SH-SY5Y (cell line): ENCODE measurements around the gene ZFHX2.

Experiments used
- GATA2 ChIP-seq: IDR thresholded peaks from 2 replicates; pipeline ENCODE4 v1.6.1; 2011; ENCODE audit warnings: mild to moderate bottlenecking, low read depth, low read length
- GATA3 ChIP-seq: IDR thresholded peaks from 2 replicates; pipeline ENCODE4 v1.6.1; 2011; ENCODE audit warnings: low read depth, mild to moderate bottlenecking, low read length, moderate library complexity

DNA sequence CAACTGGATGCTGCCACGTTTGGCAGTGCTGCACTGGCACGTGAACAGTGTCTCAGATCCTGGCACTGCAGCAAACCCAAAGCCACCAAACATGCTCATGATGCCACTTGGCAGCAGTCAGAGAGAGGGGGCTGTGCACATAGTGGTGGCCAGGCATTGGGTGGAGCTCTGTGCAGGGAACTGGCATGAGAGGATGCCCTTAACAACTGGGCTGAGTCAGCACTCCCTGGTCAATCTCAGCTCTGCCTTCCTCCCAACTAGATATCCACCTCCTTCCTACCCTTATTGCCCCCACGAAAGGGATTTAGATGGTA, 37.0 kb downstream of the ZFHX2 start:
- TF ChIP-seq GATA3 (no peak), GATA2 (no peak)
